DOHH2 (cell line): Measurements from ENCODE around the gene HIVEP3.

ENCODE experiments used
- CTCF ChIP-seq: fragments of 200-600 bp; sonication (generic); IDR thresholded peaks from one replicate; pipeline ENCODE4 v1.5.1; 2014; ENCODE audit warnings: antibody characterized with exemption, mild to moderate bottlenecking, low read depth, low read length; ENCODE audit not compliant: poor library complexity, severe bottlenecking
- EZH2phosphoT487 ChIP-seq: fragments of 200-600 bp; sonication (generic); IDR thresholded peaks from 2 replicates; pipeline ENCODE4 v1.6.1; 2017; ENCODE audit warnings: borderline replicate concordance, mild to moderate bottlenecking, antibody characterized with exemption, low read length, moderate library complexity, mixed read lengths

- TF ChIP-seq CTCF = no peak
- no peak for TF ChIP-seq EZH2phosphoT487
Observed at GRCh38 chr1:41720861-41721410, 197.8 kb downstream of the HIVEP3 start.
